ENCODE data around the gene CBX2.
"Not testable (repeated sequence)": the region's sequence is repeated elsewhere in the genome, so short reads cannot be mapped to it uniquely, and the experiment has no call there.

The CBX2 gene

GRCh38 chr17:79769570-79770506, 8.1 kb upstream of the CBX2 start:
- DNase-seq (ENCODE audit: low spot score), result no peak
- in situ Hi-C loops (cut with MboI; ENCODE audit: low sequenced_read_pairs, unreplicated experiment), result no loop called here
- TF ChIP-seq CTCF (IDR thresholded peaks at IDR 0.05; ENCODE audit: borderline replicate concordance, control extremely low read depth, extremely low read depth, insufficient read depth, missing control alignments), result no peak

- DNase-seq (ENCODE audit: low spot score), result no peak
- TF ChIP-seq CTCF (IDR thresholded peaks at IDR 0.05; ENCODE audit: borderline replicate concordance, control extremely low read depth, extremely low read depth, insufficient read depth, missing control alignments), result no peak
- in situ Hi-C loops (cut with MboI; ENCODE audit: low sequenced_read_pairs, unreplicated experiment), result no loop called here
Measured at GRCh38 chr17:79771276-79771675, 6.7 kb upstream of the CBX2 start.

- in situ Hi-C loops (cut with MboI; ENCODE audit: low sequenced_read_pairs, unreplicated experiment); DNase-seq (ENCODE audit: low spot score): not testable (repeated sequence)
Measured at GRCh38 chr17:79772726-79773125, 5.2 kb upstream of the CBX2 start.

- in situ Hi-C loops (cut with MboI; ENCODE audit: low sequenced_read_pairs, unreplicated experiment), result no loop called here
- no peak for DNase-seq (ENCODE audit: low spot score)
- TF ChIP-seq CTCF (IDR thresholded peaks at IDR 0.05; ENCODE audit: borderline replicate concordance, control extremely low read depth, extremely low read depth, insufficient read depth, missing control alignments), result no peak
Measured at GRCh38 chr17:79774561-79774975, 3.4 kb upstream of the CBX2 start.

- no peak for TF ChIP-seq CTCF (IDR thresholded peaks at IDR 0.05; ENCODE audit: borderline replicate concordance, control extremely low read depth, extremely low read depth, insufficient read depth, missing control alignments)
- DNase-seq (ENCODE audit: low spot score), result no peak
- in situ Hi-C loops (cut with MboI; ENCODE audit: low sequenced_read_pairs, unreplicated experiment), result no loop called here
Measured at GRCh38 chr17:79775632-79776031, 2.3 kb upstream of the CBX2 start.

- DNase-seq (ENCODE audit: low spot score), result no peak
- in situ Hi-C loops (cut with MboI; ENCODE audit: low sequenced_read_pairs, unreplicated experiment), result no loop called here
- TF ChIP-seq CTCF (IDR thresholded peaks at IDR 0.05; ENCODE audit: borderline replicate concordance, control extremely low read depth, extremely low read depth, insufficient read depth, missing control alignments), result no peak
Measured at GRCh38 chr17:79776376-79777119, 1.4 kb upstream of the CBX2 start.

Data from GM13976 (cell line).